ENCODE data around the gene FAAP100.

FAAP100 gene

DNA sequence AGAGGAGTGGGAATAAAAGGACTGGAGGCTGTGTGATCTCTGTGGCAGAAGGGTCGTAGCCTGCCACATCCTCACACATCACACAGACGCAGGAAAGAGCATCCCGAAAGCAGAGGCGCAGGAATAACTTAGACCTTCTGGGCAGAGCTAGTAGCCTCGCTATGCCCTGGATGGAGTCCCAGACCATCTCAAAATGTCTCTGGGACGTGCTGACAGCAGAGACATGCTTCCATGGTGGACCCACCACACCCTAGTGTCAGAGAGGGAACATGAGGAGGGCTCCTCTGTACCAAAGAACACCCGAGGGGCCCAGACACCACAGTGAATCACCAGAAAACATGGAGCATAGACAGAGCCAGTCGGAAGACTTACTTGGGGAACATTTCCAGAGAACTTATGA lies 29.6 kb upstream of the FAAP100 start:
- H3K4me3 ChIP-seq (ENCODE audit: low read length) = no peak overlapping the region
- TF ChIP-seq, protein P1, sequence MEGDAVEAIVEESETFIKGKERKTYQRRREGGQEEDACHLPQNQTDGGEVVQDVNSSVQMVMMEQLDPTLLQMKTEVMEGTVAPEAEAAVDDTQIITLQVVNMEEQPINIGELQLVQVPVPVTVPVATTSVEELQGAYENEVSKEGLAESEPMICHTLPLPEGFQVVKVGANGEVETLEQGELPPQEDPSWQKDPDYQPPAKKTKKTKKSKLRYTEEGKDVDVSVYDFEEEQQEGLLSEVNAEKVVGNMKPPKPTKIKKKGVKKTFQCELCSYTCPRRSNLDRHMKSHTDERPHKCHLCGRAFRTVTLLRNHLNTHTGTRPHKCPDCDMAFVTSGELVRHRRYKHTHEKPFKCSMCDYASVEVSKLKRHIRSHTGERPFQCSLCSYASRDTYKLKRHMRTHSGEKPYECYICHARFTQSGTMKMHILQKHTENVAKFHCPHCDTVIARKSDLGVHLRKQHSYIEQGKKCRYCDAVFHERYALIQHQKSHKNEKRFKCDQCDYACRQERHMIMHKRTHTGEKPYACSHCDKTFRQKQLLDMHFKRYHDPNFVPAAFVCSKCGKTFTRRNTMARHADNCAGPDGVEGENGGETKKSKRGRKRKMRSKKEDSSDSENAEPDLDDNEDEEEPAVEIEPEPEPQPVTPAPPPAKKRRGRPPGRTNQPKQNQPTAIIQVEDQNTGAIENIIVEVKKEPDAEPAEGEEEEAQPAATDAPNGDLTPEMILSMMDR (conservative IDR thresholded peaks at IDR 0.05; ENCODE audit: low read depth, low read length) = no peak
- no peak for DNase-seq (ENCODE audit: low read depth)

DNA sequence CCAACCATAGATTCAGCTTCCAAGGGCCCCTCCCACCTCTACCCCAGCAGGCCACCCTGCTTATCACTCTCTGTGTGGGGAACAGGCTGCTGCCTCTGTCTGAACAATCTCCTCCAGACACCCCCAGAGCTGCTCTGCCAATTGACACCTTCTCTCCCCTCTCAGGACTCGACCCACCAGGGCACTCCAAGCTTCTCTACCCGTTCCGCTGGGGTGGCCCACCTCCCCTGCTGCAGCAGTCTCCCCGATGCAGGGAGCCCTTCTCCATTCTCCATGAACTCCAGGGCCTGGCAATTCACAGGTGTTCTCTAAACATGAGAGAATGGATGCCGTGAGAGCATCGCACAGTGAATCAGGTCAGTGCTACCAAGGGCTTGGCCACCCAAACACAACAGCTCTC lies 28.3 kb upstream of the FAAP100 start:
- no peak overlapping the region for H3K4me3 ChIP-seq (ENCODE audit: low read length)
- DNase-seq (ENCODE audit: low read depth) = no peak

DNA sequence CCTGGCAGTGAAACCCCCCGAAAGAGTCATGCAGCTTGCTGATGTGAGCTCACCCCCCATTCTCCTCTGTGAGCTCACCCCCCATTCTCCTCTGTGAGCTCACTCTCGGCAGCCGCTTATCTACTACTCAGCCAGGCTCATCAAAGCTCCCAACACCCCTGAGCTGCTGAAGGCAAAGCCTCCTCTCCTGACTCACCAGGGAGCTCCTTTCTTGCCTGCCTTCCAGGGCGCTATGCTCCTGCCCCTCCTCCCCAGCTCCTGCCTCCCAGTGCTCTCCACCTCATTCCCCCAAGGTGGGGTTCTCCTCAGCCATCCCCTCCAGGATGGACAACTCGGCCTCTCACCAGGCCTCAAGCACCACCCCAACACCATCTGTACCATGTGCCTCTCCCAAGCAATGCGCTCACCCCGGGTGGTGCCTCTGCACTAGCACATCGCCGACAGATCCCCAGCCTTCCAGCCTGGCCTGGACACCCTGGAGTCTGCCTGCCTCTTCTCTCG lies 27.7 kb upstream of the FAAP100 start:
- H3K4me3 ChIP-seq (ENCODE audit: low read length) = no peak overlapping the region
- no peak for DNase-seq (ENCODE audit: low read depth)
- TF ChIP-seq, protein P1 (conservative IDR thresholded peaks at IDR 0.05; ENCODE audit: low read depth, low read length) = no peak

More for the DNA sequence above, 28.3 kb upstream of the FAAP100 start:
- TF ChIP-seq, protein P1 (conservative IDR thresholded peaks at IDR 0.05; ENCODE audit: low read depth, low read length) = no peak

DNA sequence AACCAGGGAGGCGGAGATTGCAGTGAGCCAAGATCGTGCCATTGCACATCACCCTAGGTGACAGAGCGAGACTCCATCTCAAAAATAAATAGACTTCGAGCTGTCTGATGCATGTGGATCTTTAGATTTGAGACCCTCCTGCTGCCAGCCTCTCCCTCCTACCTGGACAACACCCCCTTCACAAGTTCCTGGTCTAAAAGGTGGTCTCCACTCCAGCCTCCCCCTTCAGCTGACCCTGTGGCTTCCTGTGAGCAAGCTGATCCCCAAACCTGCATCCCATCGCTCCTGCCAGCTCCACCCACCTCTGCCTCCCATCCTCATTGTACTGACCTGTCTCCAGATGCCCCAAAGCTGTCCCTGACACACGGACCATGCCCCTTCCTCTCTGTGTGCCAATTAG lies 27.1 kb upstream of the FAAP100 start:
- TF ChIP-seq, protein P1 (conservative IDR thresholded peaks at IDR 0.05; ENCODE audit: low read depth, low read length) = no peak
- no peak overlapping the region for H3K4me3 ChIP-seq (ENCODE audit: low read length)
- no peak for DNase-seq (ENCODE audit: low read depth)

DNA sequence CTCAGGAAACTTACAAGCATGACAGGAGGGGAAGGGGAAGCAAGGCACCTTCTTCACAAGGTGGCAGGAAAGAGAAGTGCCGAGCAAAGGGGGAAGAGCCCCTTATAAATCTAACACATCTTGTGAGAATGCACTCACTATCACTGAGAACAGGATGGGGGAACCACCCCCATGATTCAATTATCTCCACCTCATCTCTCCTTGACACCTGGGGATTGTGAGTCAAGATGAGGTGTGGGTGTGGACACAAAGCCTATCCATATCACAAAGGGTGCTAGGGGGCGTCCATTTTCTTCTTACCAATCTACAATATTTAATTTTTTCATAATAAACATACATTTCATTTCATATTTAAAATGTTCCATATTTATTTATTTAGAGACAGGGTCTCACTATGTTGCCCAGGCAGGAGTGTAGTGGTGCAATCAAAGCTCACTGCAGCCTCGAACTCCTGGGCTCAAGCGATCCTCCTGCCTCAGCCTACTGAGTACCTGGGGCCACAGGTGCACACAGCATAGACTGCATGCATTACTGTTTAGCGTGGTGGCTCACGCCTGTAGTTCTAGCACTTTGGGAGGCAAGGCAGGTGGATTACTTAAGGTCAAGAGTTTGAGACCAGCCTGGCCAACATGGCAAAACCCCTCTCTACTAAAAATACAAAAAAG lies 26.5 kb upstream of the FAAP100 start:
- H3K4me3 ChIP-seq (ENCODE audit: low read length) = no peak overlapping the region
- DNase-seq (ENCODE audit: low read depth) = no peak
- TF ChIP-seq, protein P1 (conservative IDR thresholded peaks at IDR 0.05; ENCODE audit: low read depth, low read length) = no peak

DNA sequence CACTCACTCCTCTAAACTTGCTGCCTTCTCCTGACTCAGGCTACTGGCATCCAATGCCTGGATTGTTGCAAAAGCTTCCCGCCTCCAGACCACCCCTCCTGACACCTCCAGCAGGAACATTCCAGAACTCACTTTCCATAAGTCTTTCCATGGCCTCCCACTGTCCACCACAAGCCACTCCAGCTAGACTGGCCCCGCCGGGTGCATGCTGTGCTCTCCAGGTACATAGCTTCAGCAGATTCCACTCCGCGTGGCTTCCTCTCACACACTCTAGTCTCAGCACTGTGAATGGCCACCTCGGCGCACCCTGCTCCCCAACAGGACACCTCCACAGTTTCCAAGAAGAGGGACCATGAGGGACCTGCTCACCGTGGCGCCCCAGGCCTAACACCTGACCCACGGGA lies 25.9 kb upstream of the FAAP100 start:
- no peak for DNase-seq (ENCODE audit: low read depth)
- no peak overlapping the region for H3K4me3 ChIP-seq (ENCODE audit: low read length)
- TF ChIP-seq, protein P1 (conservative IDR thresholded peaks at IDR 0.05; ENCODE audit: low read depth, low read length) = no peak

DNA sequence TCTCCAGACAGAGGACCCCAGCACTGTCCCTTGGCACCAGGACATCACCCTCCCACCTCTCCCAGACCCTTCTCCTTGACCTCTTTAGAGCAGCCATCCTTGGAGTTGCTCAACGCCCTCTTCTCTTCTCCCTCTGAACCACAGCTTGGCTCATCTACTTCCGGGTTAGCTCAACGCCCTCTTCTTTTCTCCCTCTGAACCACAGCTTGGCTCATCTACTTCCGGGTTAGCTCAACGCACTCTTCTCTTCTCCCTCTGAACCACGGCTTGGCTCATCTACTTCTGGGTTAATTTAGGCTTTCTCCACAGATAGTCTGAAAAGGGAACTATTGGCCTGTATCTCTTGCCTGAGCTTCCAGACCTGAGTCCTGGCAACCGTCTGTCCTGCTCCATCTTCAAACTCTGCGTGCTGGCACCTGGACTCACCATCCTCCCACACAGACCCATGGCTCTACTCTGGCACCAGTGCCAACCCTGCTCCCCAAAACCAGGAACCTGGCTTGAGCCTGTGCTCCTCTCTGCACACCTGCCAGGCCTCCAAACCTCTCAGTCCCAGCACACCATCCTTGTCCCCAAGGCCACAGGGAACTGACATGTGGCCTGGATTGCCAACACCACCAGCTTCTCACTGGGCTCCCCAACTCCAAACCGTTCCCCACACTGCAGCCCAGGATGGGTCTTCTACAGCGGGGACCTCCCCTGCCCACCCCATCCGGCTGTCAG lies 25.3 kb upstream of the FAAP100 start:
- TF ChIP-seq, protein P1 (conservative IDR thresholded peaks at IDR 0.05; ENCODE audit: low read depth, low read length) = no peak
- DNase-seq (ENCODE audit: low read depth) = no peak
- H3K4me3 ChIP-seq (ENCODE audit: low read length) = no peak overlapping the region

Measured in retinal pigment epithelial cell (primary cell).